Naive B cell (primary cell): ENCODE measurements around the gene TENT4A. TPM values are rescaled to one million over a fixed set of nuclear protein-coding genes. Genes with fewer than 3 reads are reported as not detected.

Experiments used
- ATAC-seq, 2 donors: fragments of 150-1000 bp; cut with Tn5 transposase; 2 replicates each; pipeline ENCODE4 v1.10.0; 2021; ENCODE audit warnings: low read depth in 2 of 2, mild to moderate bottlenecking in 2 of 2, moderate library complexity in 2 of 2
- DNase-seq: peaks from one replicate; pipeline ENCODE4 v3.0.0; 2022
- H3K27ac Mint-ChIP-seq, 6 donors: one replicate each; pipeline ENCODE4 v1.8.0; 2020 to 2022; ENCODE audit warnings: mild to moderate bottlenecking in 6 of 6, mixed read lengths in 6 of 6, moderate library complexity in 5 of 6, inconsistent platforms in 2 of 6
- H3K27me3 Mint-ChIP-seq, 3 donors: one replicate each; pipeline ENCODE4 v1.8.0; 2021 to 2022; ENCODE audit warnings: mixed read lengths in 3 of 3, mild to moderate bottlenecking in 1 of 3
- H3K36me3 Mint-ChIP-seq, 2 donors: one replicate each; pipeline ENCODE4 v1.8.0; 2020 to 2022; ENCODE audit warnings: mixed read lengths in 2 of 2, inconsistent platforms in 1 of 2, mild to moderate bottlenecking in 1 of 2
- H3K4me1 Mint-ChIP-seq, 3 donors: one replicate each; pipeline ENCODE4 v1.8.0; 2020 to 2022; ENCODE audit warnings: mixed read lengths in 3 of 3, inconsistent platforms in 1 of 3, mild to moderate bottlenecking in 1 of 3, moderate library complexity in 1 of 3
- H3K4me3 Mint-ChIP-seq, 8 donors: one replicate each; pipeline ENCODE4 v1.8.0; 2020 to 2022; ENCODE audit warnings: mild to moderate bottlenecking in 8 of 8, mixed read lengths in 8 of 8, moderate library complexity in 8 of 8, inconsistent platforms in 2 of 8
- H3K9me3 Mint-ChIP-seq, 7 donors: one replicate each; pipeline ENCODE4 v1.8.0; 2020 to 2022; ENCODE audit warnings: mixed read lengths in 7 of 7, mild to moderate bottlenecking in 5 of 7, inconsistent platforms in 2 of 7, moderate library complexity in 1 of 7
- polyA plus RNA-seq, 6 donors: library from polyadenylated mRNA; unstranded; fragments of 300-500 nt; fragmentation: Illumina TruSeq; gene quantifications; one replicate each; pipeline ENCODE4 v1.2.3, GENCODE V29; 2021; ENCODE audit warnings: low read depth in 6 of 6

Gene TENT4A
- polyA plus RNA-seq, 6 donors from 2014 or later, result 0.04 to 2.0 (median 0.96) TPM

DNA sequence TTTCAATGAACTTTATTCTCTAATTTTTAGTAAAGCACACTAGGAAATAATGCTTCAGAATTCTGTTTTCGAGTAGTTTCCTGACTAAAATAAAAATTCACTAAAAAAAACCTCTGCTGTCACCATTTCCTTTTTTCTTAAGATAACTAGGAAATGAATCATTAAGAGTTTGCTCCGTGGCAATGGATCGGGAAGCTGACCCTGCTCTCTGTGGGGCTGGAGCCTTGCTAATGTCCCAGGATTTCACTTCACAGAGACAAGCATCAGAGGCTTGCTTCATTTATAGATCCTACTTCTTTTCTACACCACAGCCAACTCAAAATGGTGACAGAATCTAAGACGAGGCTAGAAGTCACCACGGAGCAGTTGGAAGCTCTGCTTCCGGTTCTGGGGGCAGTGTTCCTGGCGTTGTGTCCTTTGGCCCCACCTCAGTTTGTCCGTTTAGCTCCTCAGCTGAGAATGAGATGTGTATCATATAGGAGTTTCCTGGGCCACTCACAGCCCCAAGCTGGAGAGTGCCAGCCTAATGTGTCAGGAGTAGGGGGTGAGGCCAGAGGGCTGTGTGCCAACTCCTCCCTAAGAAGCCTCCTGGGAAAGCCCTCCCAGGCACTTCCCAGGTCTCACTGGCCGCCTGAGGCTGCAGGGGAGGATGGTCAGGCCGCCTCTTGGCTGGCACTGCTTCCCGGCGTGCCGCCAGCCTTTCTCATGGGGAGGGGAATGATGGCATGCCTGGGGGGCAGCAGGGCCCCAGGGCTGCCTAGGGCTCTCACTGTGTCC lies 19.6 kb downstream of the TENT4A start:
- peaks cover 55 to 83% (median 75%) of the 10 kb centered on the region in 3 donors for H3K4me1 Mint-ChIP-seq
- H3K27ac Mint-ChIP-seq, result peak overlapping the region in 5 of 6 donors; percentile 34 to 67 (median 54)
- no peaks in the 10 kb centered on the region for H3K9me3 Mint-ChIP-seq
- peaks cover 7% of the 10 kb centered on the region in 2 donors for H3K36me3 Mint-ChIP-seq
- no peaks in the 10 kb centered on the region for H3K27me3 Mint-ChIP-seq
- no peak for DNase-seq
- no peak for ATAC-seq
- no peak overlapping the region for H3K4me3 Mint-ChIP-seq

DNA sequence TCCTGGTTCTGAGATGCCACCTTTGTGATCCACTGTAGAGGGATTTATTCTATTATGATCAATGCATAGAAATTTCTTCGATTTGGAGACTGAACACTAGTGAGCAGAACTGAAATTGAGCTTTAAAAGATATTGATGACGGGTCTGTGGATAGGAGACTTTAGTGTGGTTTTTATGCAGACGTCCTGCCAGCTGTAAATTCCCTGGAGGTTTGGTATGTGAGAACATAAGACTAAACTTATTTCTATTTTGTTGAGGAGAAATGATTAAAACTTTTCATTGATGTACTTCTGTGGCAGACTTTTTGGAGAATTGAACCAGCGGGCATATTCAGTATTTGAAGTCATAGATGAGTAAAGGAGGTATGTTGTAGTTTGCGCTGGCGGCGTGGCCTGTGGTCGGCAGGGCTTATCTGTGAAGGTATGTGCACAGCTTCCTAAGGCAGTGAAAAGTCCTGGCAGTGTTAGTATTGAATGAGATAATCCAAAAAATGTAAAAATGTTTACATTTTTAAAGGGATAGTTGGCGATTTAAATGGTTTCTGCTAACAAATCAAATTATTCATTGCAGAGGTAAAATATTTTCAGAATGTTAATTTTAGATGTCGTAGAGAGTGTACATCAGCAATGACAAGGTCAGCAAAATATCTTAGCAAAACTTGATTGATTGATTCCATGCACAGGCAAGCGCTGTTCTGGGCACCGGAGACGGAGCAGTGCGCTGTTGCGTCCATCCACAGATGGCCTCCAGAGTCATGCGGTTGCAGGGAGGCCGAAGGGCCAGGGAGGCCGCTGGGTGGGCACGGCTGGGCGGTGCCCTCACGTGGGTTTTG lies 20.4 kb downstream of the TENT4A start:
- H3K27ac Mint-ChIP-seq, result peak overlapping the region in 2 of 6 donors; percentile 34 to 83
- H3K9me3 Mint-ChIP-seq, result no peaks in the 10 kb centered on the region
- H3K27me3 Mint-ChIP-seq, result no peaks in the 10 kb centered on the region
- H3K36me3 Mint-ChIP-seq, result peaks cover 7 to 10% of the 10 kb centered on the region in 2 donors
- H3K4me1 Mint-ChIP-seq, result peaks cover 50 to 77% (median 69%) of the 10 kb centered on the region in 3 donors
- no peak overlapping the region for H3K4me3 Mint-ChIP-seq
- no peak for ATAC-seq
- DNase-seq, result no peak

DNA sequence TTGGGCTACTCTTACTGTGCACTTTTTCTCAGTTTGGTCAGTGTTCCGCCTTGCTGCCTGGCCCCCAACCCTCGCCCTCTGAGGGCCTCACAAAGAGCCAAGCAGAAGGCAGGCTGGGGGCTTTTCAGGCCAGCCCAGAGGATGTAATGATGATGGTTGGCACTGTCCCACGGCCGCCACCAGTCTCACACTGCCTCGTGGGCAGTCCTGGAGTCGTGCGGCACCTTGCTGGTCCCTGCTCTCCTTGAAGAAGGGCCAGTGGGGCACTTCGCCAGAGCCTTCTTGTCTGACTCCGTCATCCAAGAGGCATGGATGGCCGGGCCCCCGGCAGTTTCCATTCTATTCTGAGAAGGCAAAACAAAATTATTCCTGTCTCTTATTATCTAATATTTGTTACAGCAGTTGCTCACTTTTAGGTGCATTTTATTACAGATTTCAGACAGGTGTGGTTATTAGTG lies 21.0 kb downstream of the TENT4A start:
- Mint-ChIP-seq H3K4me3 (no peak overlapping the region), H3K36me3 (peaks cover 7 to 12% of the 10 kb centered on the region in 2 donors), H3K4me1 (peaks cover 46 to 72% (median 65%) of the 10 kb centered on the region in 3 donors), H3K27me3 (no peaks in the 10 kb centered on the region), H3K9me3 (no peaks in the 10 kb centered on the region), H3K27ac (no peak overlapping the region)
- ATAC-seq (no peak), DNase-seq (no peak)

DNA sequence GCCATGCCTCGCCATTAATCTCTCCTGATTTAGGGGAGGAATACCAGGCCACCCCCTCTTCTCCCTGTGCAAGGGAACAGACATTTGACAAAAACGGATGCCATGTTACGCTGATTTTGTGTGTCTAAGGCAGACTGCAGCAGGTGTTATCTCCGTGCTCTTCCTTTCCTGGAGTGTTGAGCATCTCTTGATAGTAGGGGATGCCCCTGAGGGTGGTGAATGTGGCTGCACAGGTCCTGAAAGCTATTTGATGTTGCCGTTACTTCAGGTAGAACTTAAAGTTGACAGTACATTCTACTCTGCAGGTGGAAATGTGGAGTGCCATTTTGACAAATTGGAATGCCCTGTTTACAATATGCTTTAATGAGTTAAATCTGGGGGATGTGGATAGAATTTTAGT lies 21.5 kb downstream of the TENT4A start:
- H3K27me3 Mint-ChIP-seq, result no peaks in the 10 kb centered on the region
- no peak overlapping the region for H3K4me3 Mint-ChIP-seq
- no peak for ATAC-seq
- peak overlapping the region in 4 of 6 donors; percentile 27 to 86 (median 62) for H3K27ac Mint-ChIP-seq
- peaks cover 44 to 67% (median 60%) of the 10 kb centered on the region in 3 donors for H3K4me1 Mint-ChIP-seq
- DNase-seq, result no peak
- H3K9me3 Mint-ChIP-seq, result no peaks in the 10 kb centered on the region
- peaks cover 7 to 12% of the 10 kb centered on the region in 2 donors for H3K36me3 Mint-ChIP-seq

DNA sequence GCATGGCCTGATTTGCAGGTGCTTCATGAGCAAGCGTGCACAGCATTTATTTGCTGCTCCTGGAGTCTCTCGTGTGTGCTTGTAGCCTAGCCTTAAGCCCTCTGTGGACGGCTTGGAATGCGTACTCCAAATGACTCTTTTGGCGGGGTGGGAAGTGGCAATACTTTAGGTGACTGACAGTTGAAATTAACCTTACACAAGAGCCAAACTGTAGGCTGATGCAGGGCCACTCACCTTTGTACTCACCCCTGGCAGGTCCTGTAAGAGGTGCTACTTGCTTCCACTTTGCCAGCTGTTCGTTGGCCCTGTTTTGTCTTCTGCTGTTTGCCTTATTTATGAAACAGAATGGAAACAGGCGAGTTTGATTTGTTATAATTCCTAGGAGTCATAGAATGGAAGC lies 22.9 kb downstream of the TENT4A start:
- Mint-ChIP-seq H3K4me3 (no peak overlapping the region), H3K4me1 (peaks cover 41 to 58% (median 54%) of the 10 kb centered on the region in 3 donors), H3K9me3 (no peaks in the 10 kb centered on the region), H3K27me3 (no peaks in the 10 kb centered on the region), H3K36me3 (peaks cover 7 to 12% of the 10 kb centered on the region in 2 donors), H3K27ac (peak overlapping the region in 2 of 6 donors; percentile 69 to 86)
- ATAC-seq (no peak), DNase-seq (no peak)

DNA sequence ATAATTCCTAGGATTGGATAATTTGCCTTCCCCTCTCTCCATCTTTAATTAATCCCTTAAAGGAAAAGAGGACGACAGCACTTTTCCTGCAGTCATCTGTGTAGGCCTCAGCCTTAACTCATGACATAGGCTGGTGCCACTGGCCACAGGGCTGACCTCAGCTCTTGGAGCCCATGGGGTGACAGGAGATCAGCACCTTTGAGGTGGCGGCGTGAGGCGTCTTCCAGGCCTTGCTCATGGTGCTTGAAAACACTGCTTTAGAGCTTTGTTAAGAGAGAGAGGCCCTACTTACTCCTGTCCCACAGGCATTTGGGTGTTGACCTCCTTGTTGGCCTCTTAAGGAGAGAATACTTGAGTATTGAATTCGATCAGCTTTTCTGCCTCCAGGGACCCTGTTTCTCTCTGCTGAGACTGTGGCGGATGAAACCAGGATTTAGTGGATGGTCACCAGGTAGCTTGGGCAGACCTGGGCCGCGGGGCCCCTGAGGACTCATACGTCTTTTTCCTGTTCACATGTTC lies 23.4 kb downstream of the TENT4A start:
- DNase-seq (no peak), ATAC-seq (no peak)
- Mint-ChIP-seq H3K9me3 (no peaks in the 10 kb centered on the region), H3K27me3 (no peaks in the 10 kb centered on the region), H3K4me3 (peak overlapping the region in 1 of 8 donors; percentile 39), H3K4me1 (peaks cover 39 to 53% (median 52%) of the 10 kb centered on the region in 3 donors), H3K36me3 (peaks cover 7 to 12% of the 10 kb centered on the region in 2 donors), H3K27ac (peak overlapping the region in 5 of 6 donors; percentile 43 to 91 (median 69))

DNA sequence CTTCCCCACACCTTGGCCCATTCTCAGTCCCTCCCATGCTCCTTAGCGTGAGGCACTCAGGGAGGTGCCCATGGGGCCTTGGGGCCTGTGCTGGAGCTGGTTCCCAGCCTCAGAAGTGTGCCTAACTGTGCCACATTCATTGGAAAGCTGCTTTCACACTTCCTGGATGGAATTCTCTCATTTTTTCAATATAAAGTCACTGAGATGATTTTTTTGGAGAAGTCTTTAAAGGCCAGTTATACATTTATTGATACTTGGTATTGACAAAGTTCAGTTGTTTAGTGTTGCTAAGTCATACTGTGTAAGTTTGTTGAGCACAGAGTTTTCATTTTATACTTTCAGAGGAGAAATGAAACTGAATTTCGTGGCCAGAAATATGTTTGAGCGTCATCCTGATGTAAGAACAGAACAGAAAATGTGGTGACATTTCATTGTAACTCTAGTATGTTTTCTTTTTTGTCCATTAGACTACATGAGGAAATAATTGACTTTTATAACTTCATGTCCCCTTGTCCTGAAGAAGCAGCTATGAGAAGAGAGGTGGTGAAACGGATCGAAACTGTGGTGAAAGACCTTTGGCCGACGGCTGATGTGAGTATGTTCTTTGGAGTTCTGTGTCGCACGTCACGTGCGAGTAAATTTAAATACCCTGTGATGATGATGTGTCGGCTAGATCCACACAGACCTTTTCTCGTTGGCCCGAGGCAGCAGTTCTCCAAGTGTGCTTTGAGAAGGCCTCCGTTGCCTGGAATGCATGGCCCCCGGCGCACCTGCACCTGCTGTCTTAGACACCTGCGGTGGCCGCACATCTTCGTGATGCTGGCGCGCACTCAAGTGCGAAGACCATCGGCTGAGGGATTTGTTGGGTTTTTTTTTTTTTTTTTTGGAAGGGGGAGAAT lies 24.1 kb downstream of the TENT4A start:
- Mint-ChIP-seq H3K4me1 (peaks cover 36 to 46% (median 45%) of the 10 kb centered on the region in 3 donors), H3K4me3 (peak overlapping the region in 2 of 8 donors; percentile 29 to 39), H3K27ac (peak overlapping the region; percentile 7 to 91 (median 80)), H3K9me3 (no peaks in the 10 kb centered on the region), H3K36me3 (peaks cover 7 to 12% of the 10 kb centered on the region in 2 donors), H3K27me3 (no peaks in the 10 kb centered on the region)
- DNase-seq (no peak), ATAC-seq (peak; percentile 44 to 69)

DNA sequence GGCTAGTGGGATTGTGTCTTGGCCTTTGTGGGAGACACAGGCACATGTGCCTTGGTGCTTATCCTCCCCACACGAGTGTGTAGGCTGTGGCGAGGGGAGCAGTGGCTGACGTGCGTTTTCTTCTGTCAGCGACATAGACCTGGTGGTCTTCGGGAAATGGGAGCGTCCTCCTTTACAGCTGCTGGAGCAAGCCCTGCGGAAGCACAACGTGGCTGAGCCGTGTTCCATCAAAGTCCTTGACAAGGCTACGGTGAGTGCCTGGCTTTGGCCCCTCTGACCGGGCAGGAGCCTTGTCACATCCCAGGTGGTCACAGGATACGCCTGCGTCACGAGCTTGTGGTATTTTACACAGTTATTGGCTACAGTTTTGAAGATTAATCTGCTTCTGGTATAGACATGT lies 26.4 kb downstream of the TENT4A start:
- Mint-ChIP-seq H3K9me3 (no peaks in the 10 kb centered on the region), H3K4me1 (peaks cover 22 to 30% (median 28%) of the 10 kb centered on the region in 3 donors), H3K27ac (peak overlapping the region in 3 of 6 donors; percentile 62 to 83 (median 66)), H3K27me3 (no peaks in the 10 kb centered on the region), H3K4me3 (no peak overlapping the region), H3K36me3 (peaks cover 12 to 14% of the 10 kb centered on the region in 2 donors)
- ATAC-seq, result no peak
- DNase-seq, result no peak

DNA sequence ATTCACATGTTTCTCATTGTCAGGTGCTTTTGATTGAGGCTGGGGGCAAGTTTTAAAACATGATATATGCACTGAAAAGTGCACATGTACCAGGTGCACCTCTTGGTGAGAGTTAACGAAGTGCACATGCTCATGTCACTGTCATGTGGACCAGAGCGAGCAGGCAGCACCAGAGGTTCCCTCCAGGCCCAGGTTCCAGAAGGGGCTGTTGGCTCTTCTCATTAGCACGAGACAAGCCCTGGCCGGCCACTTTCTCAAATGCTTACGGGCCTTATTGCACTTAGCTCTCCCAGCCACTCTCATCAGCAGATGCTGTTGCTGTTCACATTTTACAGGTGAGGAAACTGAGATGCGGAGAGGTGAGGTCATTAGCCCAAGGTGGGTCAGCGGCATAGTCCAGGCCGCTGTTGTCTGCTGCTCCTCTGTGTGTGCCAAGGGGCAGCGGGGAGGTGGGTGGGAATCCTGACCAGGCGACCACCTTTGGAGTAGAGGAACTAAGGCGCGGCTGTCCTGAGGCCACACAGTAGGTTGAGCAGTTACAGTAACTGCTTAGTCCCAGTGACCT lies 27.4 kb downstream of the TENT4A start:
- peak overlapping the region in 1 of 6 donors; percentile 84 for H3K27ac Mint-ChIP-seq
- no peaks in the 10 kb centered on the region for H3K27me3 Mint-ChIP-seq
- H3K9me3 Mint-ChIP-seq, result no peaks in the 10 kb centered on the region
- no peak for DNase-seq
- no peak overlapping the region for H3K4me3 Mint-ChIP-seq
- H3K36me3 Mint-ChIP-seq, result peaks cover 12 to 14% of the 10 kb centered on the region in 2 donors
- peaks cover 16 to 25% (median 17%) of the 10 kb centered on the region in 3 donors for H3K4me1 Mint-ChIP-seq
- ATAC-seq, result no peak

DNA sequence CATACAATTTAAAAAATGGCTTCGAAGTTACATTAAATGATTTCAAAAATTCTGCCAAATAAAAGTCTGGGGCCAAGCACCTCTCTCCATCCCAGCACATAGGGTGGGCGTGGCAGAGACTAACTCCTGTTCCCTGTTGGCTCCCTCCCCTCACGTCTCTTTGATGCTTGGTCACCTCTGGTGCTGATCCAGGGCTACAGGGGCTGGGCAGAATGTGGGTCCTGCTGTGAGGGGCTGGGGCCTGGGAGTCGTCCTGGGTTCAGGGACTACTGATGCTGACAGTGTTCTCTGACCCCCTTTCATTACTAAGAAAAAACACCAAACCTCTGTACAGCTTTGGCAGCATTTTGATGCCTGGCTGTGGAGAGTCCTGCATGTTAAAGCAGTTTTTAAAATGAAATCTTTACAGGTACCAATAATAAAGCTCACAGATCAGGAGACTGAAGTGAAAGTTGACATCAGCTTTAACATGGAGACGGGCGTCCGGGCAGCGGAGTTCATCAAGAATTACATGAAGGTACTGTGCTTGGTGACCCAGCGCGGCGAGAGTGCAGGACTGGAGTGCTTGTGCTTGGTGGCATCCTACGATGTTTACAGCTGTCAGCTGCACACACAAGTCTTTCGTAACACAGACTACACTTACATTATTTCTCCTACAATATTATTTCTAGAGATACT lies 29.0 kb downstream of the TENT4A start:
- no peak for ATAC-seq
- H3K9me3 Mint-ChIP-seq, result no peaks in the 10 kb centered on the region
- no peak for DNase-seq
- peaks cover 11 to 12% of the 10 kb centered on the region in 2 donors for H3K36me3 Mint-ChIP-seq
- no peaks in the 10 kb centered on the region for H3K27me3 Mint-ChIP-seq
- peaks cover 5 to 12% (median 7%) of the 10 kb centered on the region in 3 donors for H3K4me1 Mint-ChIP-seq
- peak overlapping the region in 2 of 6 donors; percentile 12 to 54 for H3K27ac Mint-ChIP-seq
- H3K4me3 Mint-ChIP-seq, result no peak overlapping the region

DNA sequence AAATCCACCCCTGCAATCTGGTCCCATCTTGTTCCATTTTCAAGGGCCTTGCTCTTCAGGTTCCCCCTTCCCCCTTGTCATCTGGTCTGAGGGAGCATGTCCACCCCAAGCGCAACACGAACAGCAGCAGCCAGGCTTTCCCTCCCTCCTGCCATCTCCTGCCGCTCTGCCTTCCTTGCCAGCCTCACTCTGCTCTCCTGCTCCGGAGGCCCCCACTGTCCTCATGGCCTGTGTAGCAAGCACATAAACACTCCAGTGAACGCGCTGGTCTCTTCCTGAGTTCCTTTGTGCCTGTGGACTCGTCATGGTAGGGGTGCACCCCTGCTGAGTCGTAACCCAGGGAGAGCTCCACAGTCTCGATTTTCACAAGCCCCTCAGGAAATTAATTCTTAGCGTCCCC lies 29.9 kb downstream of the TENT4A start:
- peaks cover 0 to 10% (median 3%) of the 10 kb centered on the region in 3 donors for H3K4me1 Mint-ChIP-seq
- H3K27me3 Mint-ChIP-seq, result no peaks in the 10 kb centered on the region
- H3K9me3 Mint-ChIP-seq, result no peaks in the 10 kb centered on the region
- no peak overlapping the region for H3K4me3 Mint-ChIP-seq
- ATAC-seq, result no peak
- H3K36me3 Mint-ChIP-seq, result peaks cover 6 to 9% of the 10 kb centered on the region in 2 donors
- peak overlapping the region in 1 of 6 donors; percentile 68 for H3K27ac Mint-ChIP-seq
- DNase-seq, result no peak
